Muscle of leg (tissue), 11 donors: ENCODE data around the gene WWC2. TPM values are rescaled to one million over a fixed set of nuclear protein-coding genes. Genes with fewer than 3 reads are reported as not detected.
A peak's percentile ranks its signal among the peaks of the same experiment; 100 is the strongest.

Experiments
- DNase-seq: peaks from one replicate; pipeline ENCODE4 v3.0.0; 2013
- H3K27ac ChIP-seq: one replicate; pipeline ENCODE4 v1.5.1; 2013; ENCODE audit warnings: mild to moderate bottlenecking, low read length, control low read depth
- H3K27me3 ChIP-seq: one replicate; pipeline ENCODE4 v1.6.1; 2013; ENCODE audit warnings: low read length; ENCODE audit not compliant: control insufficient read depth, insufficient read depth
- H3K36me3 ChIP-seq: one replicate; pipeline ENCODE4 v1.6.1; 2013; ENCODE audit warnings: low read length; ENCODE audit not compliant: control insufficient read depth, insufficient read depth
- H3K4me1 ChIP-seq: one replicate; pipeline ENCODE4 v1.6.1; 2013; ENCODE audit warnings: low read length; ENCODE audit not compliant: control insufficient read depth, insufficient read depth
- H3K4me3 ChIP-seq: one replicate; pipeline ENCODE4 v1.5.1; 2013; ENCODE audit warnings: low read length, control low read depth
- H3K9me3 ChIP-seq: replicated peaks from 2 replicates; pipeline ENCODE4 v1.6.1; 2013; ENCODE audit warnings: low read depth, low read length; ENCODE audit not compliant: control insufficient read depth
- WGBS: methylation state at CpG from one replicate; pipeline ENCODE4 v1.1.5; 2013; ENCODE audit warnings: missing lambda C conversion rate; ENCODE audit not compliant: insufficient coverage; 5-methylcytosine and 5-hydroxymethylcytosine counted together
- polyA plus RNA-seq, 8 donors: library from polyadenylated mRNA; unstranded; fragments of 120-200 nt; gene quantifications; one replicate each; pipeline versions ENCODE4 v1.2.1 to v1.2.3, GENCODE V29; 2013; ENCODE audit warnings: inconsistent platforms in 1 of 8, low replicate concordance in 1 of 8; ENCODE audit not compliant: insufficient read length in 8 of 8, insufficient read depth in 1 of 8
- total RNA-seq: library from RNA; stranded (reverse); fragments of 120-200 nt; gene quantifications from one replicate; pipeline ENCODE4 v1.2.4, GENCODE V29; 2013

The WWC2 gene
- total and polyA plus RNA-seq, 9 donors, result 12.9 to 25.4 (median 18.9) TPM

DNA sequence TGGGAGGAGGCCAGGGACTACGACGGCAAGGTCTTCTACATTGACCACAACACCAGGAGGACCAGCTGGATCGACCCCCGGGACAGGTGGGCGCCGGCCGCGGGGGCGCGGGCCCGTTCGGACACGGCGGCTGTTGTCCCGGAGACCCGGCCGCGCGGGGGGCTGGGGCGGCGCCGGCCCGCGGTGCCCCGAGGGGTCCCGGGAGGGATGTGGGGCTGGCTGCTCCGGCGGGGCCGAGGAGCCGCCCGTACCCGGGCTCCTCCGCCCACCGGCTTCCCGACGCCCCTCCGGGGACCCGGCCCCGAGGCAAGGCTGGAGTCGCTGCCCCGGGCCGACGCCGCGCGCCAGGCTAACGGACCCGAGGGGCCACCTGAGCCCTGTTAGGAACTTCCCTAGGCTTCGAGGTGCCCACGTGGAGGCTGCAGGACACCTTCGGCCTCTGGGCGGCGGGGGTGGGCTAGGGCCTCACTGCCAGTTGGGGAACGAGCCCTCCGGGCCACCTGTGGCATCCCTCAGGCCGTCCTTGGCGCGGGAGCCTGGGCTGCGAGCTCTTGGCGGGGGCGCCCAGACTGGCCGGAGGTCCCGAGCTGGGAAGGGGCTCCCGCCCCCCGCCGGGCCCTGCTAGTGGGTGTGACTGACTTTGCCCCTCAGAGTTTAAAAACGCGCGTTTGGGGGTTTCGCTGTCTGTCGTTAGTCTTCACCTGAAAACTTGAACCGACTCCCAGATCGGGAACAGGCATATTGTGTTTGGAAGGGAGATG lies 660 bp downstream of the WWC2 start:
- WGBS, result under 1% methylated on average over 70 of the region's 73 CpGs
- H3K27ac ChIP-seq, result peak overlapping the region; percentile 47
- H3K27me3 ChIP-seq, result peaks cover 9% of the 10 kb centered on the region
- H3K9me3 ChIP-seq, result no peaks in the 10 kb centered on the region
- H3K36me3 ChIP-seq, result no peaks in the 10 kb centered on the region
- DNase-seq, result peak; percentile 41
- peaks cover 18% of the 10 kb centered on the region for H3K4me1 ChIP-seq
- H3K4me3 ChIP-seq, result peak overlapping the region; percentile 89

DNA sequence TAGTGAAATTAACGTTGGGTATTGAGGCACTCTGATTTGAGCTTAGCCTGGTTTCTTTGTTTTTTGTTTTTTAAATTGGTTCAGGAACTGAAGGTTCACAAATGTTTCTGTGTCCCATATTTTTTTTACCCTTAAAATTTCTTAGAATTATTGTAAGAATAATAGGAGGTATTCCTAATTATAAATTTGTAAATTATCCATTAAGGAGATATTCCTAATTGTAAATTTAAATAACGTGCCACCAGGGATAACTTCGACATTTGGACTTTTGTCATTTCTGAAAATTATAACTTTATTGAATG lies 1.2 kb downstream of the WWC2 start:
- no CpG with 5 or more reads among the region's 3 CpGs for WGBS
- no peaks in the 10 kb centered on the region for H3K9me3 ChIP-seq
- no peaks in the 10 kb centered on the region for H3K36me3 ChIP-seq
- no peak overlapping the region for H3K27ac ChIP-seq
- H3K27me3 ChIP-seq, result peaks cover 9% of the 10 kb centered on the region
- peaks cover 18% of the 10 kb centered on the region for H3K4me1 ChIP-seq
- peak overlapping the region; percentile 89 for H3K4me3 ChIP-seq
- DNase-seq, result no peak

DNA sequence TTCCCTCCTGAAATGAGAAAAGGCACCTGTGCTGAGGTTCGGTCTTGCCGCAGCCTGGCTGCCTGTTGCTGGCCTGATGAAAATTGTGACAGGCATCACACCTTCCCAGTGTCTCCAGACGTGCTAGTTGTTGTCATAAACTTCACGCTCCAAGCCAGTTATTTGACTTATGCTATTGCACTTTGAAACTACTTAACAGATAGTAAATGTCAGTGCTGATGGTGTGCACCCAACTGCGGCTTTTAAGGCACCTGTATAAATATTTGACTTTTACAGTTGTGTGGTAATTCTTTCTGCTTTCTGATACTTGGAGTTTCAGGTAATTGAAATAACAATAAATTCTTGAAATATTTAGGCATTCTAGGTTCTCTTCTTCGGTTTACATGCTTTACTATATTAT lies 1.8 kb downstream of the WWC2 start:
- Histone ChIP-seq H3K4me3 (no peak overlapping the region), H3K36me3 (no peaks in the 10 kb centered on the region), H3K9me3 (no peaks in the 10 kb centered on the region), H3K27ac (no peak overlapping the region), H3K4me1 (peaks cover 18% of the 10 kb centered on the region), H3K27me3 (peaks cover 9% of the 10 kb centered on the region)
- 69% methylated on average over 2 of the region's 6 CpGs for WGBS
- DNase-seq, result no peak

DNA sequence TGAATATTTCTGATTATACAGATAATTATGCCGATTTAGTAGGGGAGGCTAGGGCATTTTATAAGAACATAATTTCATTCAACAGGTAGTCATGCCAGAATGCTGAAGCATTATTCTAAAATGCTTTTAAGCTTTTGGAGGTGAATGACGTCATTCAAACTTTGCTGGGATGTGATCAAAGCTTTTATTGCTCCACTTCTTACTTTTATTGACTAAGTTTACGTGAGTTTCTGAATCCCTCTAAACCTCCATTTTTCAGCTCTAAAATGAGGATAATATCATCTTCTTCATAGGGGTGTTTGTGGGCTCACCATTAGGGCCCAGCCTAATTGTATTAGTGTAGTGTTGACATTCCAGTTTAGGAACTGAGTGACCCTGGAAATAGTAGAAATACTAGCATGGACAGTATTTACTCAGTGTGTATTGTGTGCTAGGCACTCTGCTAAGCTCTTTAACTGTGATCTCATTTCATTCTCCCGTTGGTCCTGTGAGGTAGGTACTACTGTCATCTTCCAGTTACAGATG lies 3.0 kb downstream of the WWC2 start:
- H3K27ac ChIP-seq, result no peak overlapping the region
- peaks cover 18% of the 10 kb centered on the region for H3K4me1 ChIP-seq
- WGBS, result no CpG with 5 or more reads among the region's 4 CpGs
- no peaks in the 10 kb centered on the region for H3K9me3 ChIP-seq
- H3K4me3 ChIP-seq, result no peak overlapping the region
- no peaks in the 10 kb centered on the region for H3K36me3 ChIP-seq
- H3K27me3 ChIP-seq, result peaks cover 9% of the 10 kb centered on the region
- DNase-seq, result no peak

DNA sequence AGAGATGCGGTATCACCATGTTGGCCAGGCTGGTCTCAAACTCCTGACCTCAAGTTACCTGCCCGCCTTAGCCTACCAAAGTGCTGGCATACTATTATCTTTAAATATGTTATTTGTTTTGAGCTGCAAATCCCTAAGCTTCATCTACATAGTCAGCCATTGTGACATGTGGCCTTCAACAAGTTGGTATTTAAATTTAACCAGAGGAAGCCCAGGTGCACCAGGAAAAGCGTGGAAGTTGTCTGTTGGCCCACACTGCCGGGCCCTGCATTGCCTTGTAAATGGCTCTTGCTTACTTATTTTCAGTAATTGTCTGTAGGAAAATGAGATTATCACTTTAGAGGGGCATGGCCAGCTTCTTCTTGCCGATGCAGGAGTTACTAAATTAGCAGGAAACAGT lies 6.0 kb downstream of the WWC2 start:
- Histone ChIP-seq H3K36me3 (no peaks in the 10 kb centered on the region), H3K4me3 (no peak overlapping the region), H3K27ac (no peak overlapping the region), H3K4me1 (peaks cover 4% of the 10 kb centered on the region), H3K27me3 (no peaks in the 10 kb centered on the region), H3K9me3 (no peaks in the 10 kb centered on the region)
- 92% methylated on average over 2 of the region's 5 CpGs for WGBS
- DNase-seq, result no peak

DNA sequence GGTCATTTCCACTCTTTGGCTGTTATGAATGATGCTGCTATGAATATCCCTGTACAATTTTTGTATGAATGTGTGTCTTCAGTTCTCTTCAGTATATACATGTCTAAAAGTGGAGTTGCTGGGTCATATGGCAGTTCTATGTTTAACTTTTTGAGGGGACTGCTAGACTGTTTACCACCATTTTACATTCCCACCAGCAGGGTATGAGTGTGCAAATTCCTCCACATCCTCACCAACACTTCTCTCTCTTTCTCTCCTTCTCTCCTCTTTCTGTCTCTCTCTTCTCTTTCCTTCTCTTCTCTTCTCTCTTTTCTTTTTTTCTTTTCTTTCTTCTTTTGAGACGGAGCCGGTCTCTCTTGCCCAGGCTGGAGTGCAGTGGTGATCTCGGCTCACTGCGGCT lies 7.8 kb downstream of the WWC2 start:
- no peak for DNase-seq
- H3K4me1 ChIP-seq, result no peaks in the 10 kb centered on the region
- no peaks in the 10 kb centered on the region for H3K36me3 ChIP-seq
- H3K9me3 ChIP-seq, result no peaks in the 10 kb centered on the region
- no peak overlapping the region for H3K4me3 ChIP-seq
- H3K27ac ChIP-seq, result no peak overlapping the region
- 93% methylated on average over 2 of the region's 4 CpGs for WGBS
- H3K27me3 ChIP-seq, result no peaks in the 10 kb centered on the region

DNA sequence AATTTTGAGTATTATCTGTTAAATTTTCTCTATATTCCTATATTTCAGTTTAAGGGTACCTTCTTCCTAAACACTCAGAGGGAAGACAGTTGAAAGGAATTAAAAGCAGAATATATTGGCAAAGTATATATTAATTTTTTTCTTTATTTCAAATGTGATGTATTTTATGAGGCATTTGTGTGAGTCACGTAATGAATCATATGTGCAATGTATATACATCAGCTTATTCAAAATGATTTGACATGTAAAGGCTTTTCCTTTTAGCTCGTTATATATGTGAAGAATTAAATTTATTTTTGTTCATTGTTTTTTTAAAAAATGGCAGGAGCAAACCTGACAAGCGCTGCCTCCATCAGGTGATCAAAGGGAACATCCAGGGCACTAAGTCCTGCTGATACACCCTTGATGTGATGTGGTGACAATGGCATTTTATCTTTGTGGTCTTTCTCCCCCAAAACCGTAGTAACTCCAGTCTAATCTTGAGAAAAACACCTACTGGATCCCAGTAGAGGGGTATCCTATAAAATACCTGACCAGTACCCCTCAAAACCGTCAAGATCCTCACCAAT lies 8.9 kb downstream of the WWC2 start:
- Histone ChIP-seq H3K27me3 (no peaks in the 10 kb centered on the region), H3K4me1 (no peaks in the 10 kb centered on the region), H3K36me3 (no peaks in the 10 kb centered on the region), H3K4me3 (no peak overlapping the region), H3K27ac (no peak overlapping the region), H3K9me3 (no peaks in the 10 kb centered on the region)
- DNase-seq, result no peak
- WGBS, result 86% methylated on average over 1 of the region's 5 CpGs

DNA sequence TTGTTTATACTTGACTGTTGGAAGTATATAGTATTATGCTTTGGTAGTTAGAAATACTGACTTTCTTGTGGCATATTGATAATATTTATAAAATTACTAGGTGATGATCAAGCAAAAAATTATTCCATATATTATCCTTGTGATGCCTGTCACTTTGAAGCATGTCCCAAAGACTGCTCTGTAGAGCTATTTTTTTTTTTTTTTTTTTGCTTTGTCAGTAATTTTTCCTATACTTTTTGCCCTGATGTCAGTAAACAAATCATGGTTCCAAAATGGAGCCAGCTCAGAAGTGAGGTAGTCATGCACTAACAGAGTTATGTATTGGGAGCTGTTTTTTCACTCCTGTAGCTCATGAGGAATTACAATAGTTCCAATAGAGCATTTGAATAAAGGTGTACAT lies 11.2 kb downstream of the WWC2 start:
- Histone ChIP-seq H3K27ac (no peak overlapping the region), H3K27me3 (no peaks in the 10 kb centered on the region), H3K4me1 (no peaks in the 10 kb centered on the region), H3K9me3 (no peaks in the 10 kb centered on the region), H3K4me3 (no peak overlapping the region), H3K36me3 (no peaks in the 10 kb centered on the region)
- DNase-seq, result no peak

DNA sequence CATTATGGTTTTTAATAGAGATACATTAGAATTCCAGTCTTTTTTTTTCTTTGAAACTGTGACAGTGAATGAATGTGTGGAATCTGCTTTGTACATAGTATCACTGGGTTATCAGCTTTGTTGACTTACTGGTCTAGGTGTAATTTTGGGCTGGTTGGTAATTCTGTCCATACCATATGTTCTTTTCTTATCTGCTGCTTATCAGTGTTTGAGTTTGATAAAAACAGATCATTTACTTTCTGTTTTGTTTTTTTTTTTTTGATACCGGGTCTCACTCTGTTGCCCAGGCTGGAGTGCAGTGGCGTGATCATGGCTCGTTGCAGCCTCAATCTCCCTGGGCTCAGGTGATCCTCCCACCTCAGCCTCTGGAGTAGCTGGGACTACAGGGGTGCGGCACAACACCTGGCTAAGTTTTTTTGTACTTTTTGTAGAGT lies 12.4 kb downstream of the WWC2 start:
- Histone ChIP-seq H3K27me3 (no peaks in the 10 kb centered on the region), H3K27ac (no peak overlapping the region), H3K4me3 (no peak overlapping the region), H3K9me3 (no peaks in the 10 kb centered on the region), H3K36me3 (no peaks in the 10 kb centered on the region), H3K4me1 (no peaks in the 10 kb centered on the region)
- DNase-seq, result no peak
- WGBS, result 70% methylated on average over 2 of the region's 4 CpGs

DNA sequence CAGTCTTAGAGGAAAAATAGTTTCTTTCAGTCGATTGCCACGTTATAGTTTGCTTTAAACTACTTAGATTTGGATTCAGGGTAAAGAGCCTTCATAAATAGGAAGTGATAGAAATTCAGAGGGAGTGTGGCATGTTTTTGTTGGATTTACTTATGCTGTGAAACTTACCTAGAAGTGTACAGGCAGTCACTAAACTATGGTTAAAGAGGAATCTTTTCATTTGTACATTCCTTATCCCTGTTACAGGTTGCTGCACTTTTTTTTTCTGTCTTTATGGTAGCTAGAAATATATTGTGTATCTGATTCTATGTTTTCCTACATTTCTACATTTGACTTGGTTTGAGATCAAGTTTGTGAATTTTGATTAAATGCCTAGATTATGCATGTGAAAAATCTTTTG lies 19.1 kb downstream of the WWC2 start:
- Histone ChIP-seq H3K4me3 (no peak overlapping the region), H3K4me1 (peaks cover 6% of the 10 kb centered on the region), H3K9me3 (no peaks in the 10 kb centered on the region), H3K36me3 (no peaks in the 10 kb centered on the region), H3K27me3 (no peaks in the 10 kb centered on the region), H3K27ac (no peak overlapping the region)
- no peak for DNase-seq
- WGBS, result no CpG with 5 or more reads among the region's 2 CpGs
